ENCODE results near the gene TENT5A.

Gene TENT5A

GRCh38 chr6:81753711-81754577, 1.5 kb upstream of the TENT5A start:
- Histone ChIP-seq H3K4me1 (ENCODE audit: control insufficient read depth, insufficient read depth, low read length) (no peaks in the 10 kb centered on the region), H3K36me3 (ENCODE audit: control insufficient read depth in 2 of 2, insufficient read depth in 1 of 2, low read length in 2 of 2) (peaks cover 0 to 10% of the 10 kb centered on the region in 2 experiments; a peak in 1 of 3 replicates), H3K27ac (ENCODE audit: extremely low read depth, low read depth, low read length) (peak overlapping the region; percentile 72), H3K4me3 (ENCODE audit: low read depth, low read length) (peak overlapping the region; percentile 95), H3K9me3 (ENCODE audit: control insufficient read depth, insufficient read depth, low read depth, low read length) (no peaks in the 10 kb centered on the region)
- POLR2A ChIA-PET, result interaction anchor here (0.6 to 2.4 kb wide), 12 partner anchors 13 to 512 kb away, joined by 3 to 23 read pairs (median 3); no protein-coding TSS in a partner anchor
- CTCF ChIA-PET, result interaction anchor here (0.5 to 1.8 kb wide), 27 partner anchors 9 to 1540 kb away, joined by 3 to 9 read pairs (median 3); no protein-coding TSS in a partner anchor
- TF ChIP-seq ZNF776 (tag by site-specific recombination; IDR thresholded peaks at IDR 0.05; ENCODE audit: borderline replicate concordance) (no peak), SP3 (tag by site-specific recombination; IDR thresholded peaks at IDR 0.05) (no peak), ZNF571 (tag by site-specific recombination; IDR thresholded peaks at IDR 0.05) (no peak), PRDM6 (tag by site-specific recombination; IDR thresholded peaks at IDR 0.05) (no peak), ZNF645 (tag by site-specific recombination; IDR thresholded peaks at IDR 0.05) (no peak), REPIN1 (tag by site-specific recombination; IDR thresholded peaks at IDR 0.05; ENCODE audit: low read depth) (no peak), ZNF211 (tag by site-specific recombination; IDR thresholded peaks at IDR 0.05; ENCODE audit: low read depth) (no peak), ZBTB44 (tag by site-specific recombination; IDR thresholded peaks at IDR 0.05) (no peak), ZNF362 (tag by site-specific recombination; IDR thresholded peaks at IDR 0.05) (no peak), ZNF221 (tag by site-specific recombination; IDR thresholded peaks at IDR 0.05; ENCODE audit: borderline replicate concordance) (no peak), ZNF302 (tag by site-specific recombination; IDR thresholded peaks at IDR 0.05; ENCODE audit: low read depth) (no peak), PRDM2 (tag by site-specific recombination; IDR thresholded peaks at IDR 0.05; ENCODE audit: borderline replicate concordance) (no peak), ZNF341 (tag by site-specific recombination; IDR thresholded peaks at IDR 0.05; ENCODE audit: low read depth) (peak; percentile 33; the same call in 1 of the 2 replicates), HOXA7 (CRISPR knock-in tag; IDR thresholded peaks at IDR 0.05; ENCODE audit: borderline replicate concordance) (no peak), ZNF692 (tag by site-specific recombination; IDR thresholded peaks at IDR 0.05) (no peak), ZNF19 (tag by site-specific recombination; IDR thresholded peaks at IDR 0.05; ENCODE audit: low read depth) (no peak), ZNF623 (tag by site-specific recombination; IDR thresholded peaks at IDR 0.05) (no peak), ZBTB6 (tag by site-specific recombination; IDR thresholded peaks at IDR 0.05) (peak; percentile 96), ZBTB1 (tag by site-specific recombination; IDR thresholded peaks at IDR 0.05) (no peak), ZNF2 (tag by site-specific recombination; IDR thresholded peaks at IDR 0.05) (peak; percentile 69; the same call in 1 of the 2 replicates), SCRT1 (tag by site-specific recombination; IDR thresholded peaks at IDR 0.05; ENCODE audit: borderline replicate concordance) (0 out of 2 replicates have a peak, but pooled peaks have one; percentile 59)
